DND-41 (cell line): Measurements from ENCODE around the gene COX7A2L.
"Not testable (repeated sequence)": the region's sequence is repeated elsewhere in the genome, so short reads cannot be mapped to it uniquely, and the experiment has no call there.

Experiments
- EZH2 ChIP-seq: IDR thresholded peaks from 3 replicates; pipeline ENCODE4 v1.6.1; 2012; ENCODE audit warnings: borderline replicate concordance, low read depth, mild to moderate bottlenecking, moderate library complexity, low read length, inconsistent platforms; ENCODE audit not compliant: severe bottlenecking
- TF ChIP-seq, protein P1 (sequence below): IDR thresholded peaks from 2 replicates; pipeline ENCODE4 v1.5.1; 2012; ENCODE audit warnings: borderline replicate concordance, low read length, moderate library complexity, mild to moderate bottlenecking; ENCODE audit not compliant: poor library complexity, severe bottlenecking; ENCODE audit errors: extremely low read depth

DNA sequence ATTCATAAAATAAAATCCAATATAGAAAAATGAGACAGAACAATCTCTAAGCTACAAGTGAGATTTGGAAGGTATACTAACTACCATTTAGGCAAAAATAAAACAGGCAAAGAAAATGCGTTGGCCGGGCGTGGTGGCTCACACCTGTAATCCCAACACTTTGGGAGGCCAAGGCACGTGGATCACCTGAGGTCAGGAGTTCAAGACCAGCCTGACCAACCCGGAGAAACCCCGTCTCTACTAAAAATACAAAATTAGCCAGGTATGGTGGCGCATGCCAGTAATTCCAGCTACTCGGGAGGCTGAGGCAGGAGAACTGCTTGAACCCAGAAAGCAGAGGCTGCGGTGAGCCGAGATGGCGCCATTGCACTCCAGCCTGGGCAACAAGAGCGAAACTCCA is 13.5 kb downstream of the COX7A2L start:
- TF ChIP-seq, protein P1, sequence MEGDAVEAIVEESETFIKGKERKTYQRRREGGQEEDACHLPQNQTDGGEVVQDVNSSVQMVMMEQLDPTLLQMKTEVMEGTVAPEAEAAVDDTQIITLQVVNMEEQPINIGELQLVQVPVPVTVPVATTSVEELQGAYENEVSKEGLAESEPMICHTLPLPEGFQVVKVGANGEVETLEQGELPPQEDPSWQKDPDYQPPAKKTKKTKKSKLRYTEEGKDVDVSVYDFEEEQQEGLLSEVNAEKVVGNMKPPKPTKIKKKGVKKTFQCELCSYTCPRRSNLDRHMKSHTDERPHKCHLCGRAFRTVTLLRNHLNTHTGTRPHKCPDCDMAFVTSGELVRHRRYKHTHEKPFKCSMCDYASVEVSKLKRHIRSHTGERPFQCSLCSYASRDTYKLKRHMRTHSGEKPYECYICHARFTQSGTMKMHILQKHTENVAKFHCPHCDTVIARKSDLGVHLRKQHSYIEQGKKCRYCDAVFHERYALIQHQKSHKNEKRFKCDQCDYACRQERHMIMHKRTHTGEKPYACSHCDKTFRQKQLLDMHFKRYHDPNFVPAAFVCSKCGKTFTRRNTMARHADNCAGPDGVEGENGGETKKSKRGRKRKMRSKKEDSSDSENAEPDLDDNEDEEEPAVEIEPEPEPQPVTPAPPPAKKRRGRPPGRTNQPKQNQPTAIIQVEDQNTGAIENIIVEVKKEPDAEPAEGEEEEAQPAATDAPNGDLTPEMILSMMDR = not testable (repeated sequence)
- not testable (repeated sequence) for TF ChIP-seq EZH2
